ENCODE results near the gene PLXNA3.

The PLXNA3 gene

GRCh38 chrX:154443479-154443910, 14.6 kb upstream of the PLXNA3 start:
- TF ChIP-seq MAX (IDR thresholded peaks at IDR 0.05; ENCODE audit: low read depth, low read length), result no peak
- no peak for TF ChIP-seq POLR2A (IDR thresholded peaks at IDR 0.05; ENCODE audit: extremely low read depth, insufficient read length)
- no peak for DNase-seq (ENCODE audit: low read depth)
- H3K4me3 ChIP-seq (ENCODE audit: low read depth, low read length), result no peak overlapping the region

GRCh38 chrX:154443992-154444754, 13.9 kb upstream of the PLXNA3 start, which contains the start of gene FAM50A:
TSS of gene FAM50A (plus strand) at chrX:154444141. CDS start at chrX:154444236, 95 bp downstream.
- H3K4me3 ChIP-seq (ENCODE audit: low read depth, low read length), result peak within 1 kb of the TSS; percentile 34
- TF ChIP-seq MAX (IDR thresholded peaks at IDR 0.05; ENCODE audit: low read depth, low read length) (no peak), MYC (IDR thresholded peaks at IDR 0.05; ENCODE audit: low read depth, low read length) (no peak), CTCF (IDR thresholded peaks at IDR 0.05; ENCODE audit: low read depth, low read length) (no peak), POLR2A (IDR thresholded peaks at IDR 0.05; ENCODE audit: extremely low read depth, insufficient read length) (no peak)
- peak; percentile 55 for DNase-seq (ENCODE audit: low read depth)

GRCh38 chrX:154444755-154445246, 13.3 kb upstream of the PLXNA3 start:
- H3K4me3 ChIP-seq (ENCODE audit: low read depth, low read length), result no peak overlapping the region
- DNase-seq (ENCODE audit: low read depth), result no peak
- no peak for TF ChIP-seq MAX (IDR thresholded peaks at IDR 0.05; ENCODE audit: low read depth, low read length)
- no peak for TF ChIP-seq MYC (IDR thresholded peaks at IDR 0.05; ENCODE audit: low read depth, low read length)
- TF ChIP-seq CTCF (IDR thresholded peaks at IDR 0.05; ENCODE audit: low read depth, low read length), result no peak
- TF ChIP-seq POLR2A (IDR thresholded peaks at IDR 0.05; ENCODE audit: extremely low read depth, insufficient read length), result no peak

GRCh38 chrX:154445776-154446175, 12.3 kb upstream of the PLXNA3 start:
- no peak for TF ChIP-seq MYC (IDR thresholded peaks at IDR 0.05; ENCODE audit: low read depth, low read length)
- no peak overlapping the region for H3K4me3 ChIP-seq (ENCODE audit: low read depth, low read length)
- no peak for DNase-seq (ENCODE audit: low read depth)

GRCh38 chrX:154446430-154446829, 11.7 kb upstream of the PLXNA3 start:
- TF ChIP-seq MYC (IDR thresholded peaks at IDR 0.05; ENCODE audit: low read depth, low read length) (no peak), CTCF (IDR thresholded peaks at IDR 0.05; ENCODE audit: low read depth, low read length) (no peak), POLR2A (IDR thresholded peaks at IDR 0.05; ENCODE audit: extremely low read depth, insufficient read length) (no peak), MAX (IDR thresholded peaks at IDR 0.05; ENCODE audit: low read depth, low read length) (no peak)
- H3K4me3 ChIP-seq (ENCODE audit: low read depth, low read length), result no peak overlapping the region
- no peak for DNase-seq (ENCODE audit: low read depth)

GRCh38 chrX:154448484-154448883, 9.6 kb upstream of the PLXNA3 start:
- no peak overlapping the region for H3K4me3 ChIP-seq (ENCODE audit: low read depth, low read length)
- no peak for TF ChIP-seq MYC (IDR thresholded peaks at IDR 0.05; ENCODE audit: low read depth, low read length)
- no peak for TF ChIP-seq MAX (IDR thresholded peaks at IDR 0.05; ENCODE audit: low read depth, low read length)
- TF ChIP-seq POLR2A (IDR thresholded peaks at IDR 0.05; ENCODE audit: extremely low read depth, insufficient read length), result no peak
- TF ChIP-seq CTCF (IDR thresholded peaks at IDR 0.05; ENCODE audit: low read depth, low read length), result no peak
- no peak for DNase-seq (ENCODE audit: low read depth)

Data from NB4 (cell line).